HCT116 (cell line): ENCODE data around the gene GFI1B. TPM values are rescaled to one million over a fixed set of nuclear protein-coding genes. Genes with fewer than 3 reads are reported as not detected.

Source experiments
- ATAC-seq: fragments of 200-7000 bp; cut with Tn5 transposase; 2 replicates; pipeline ENCODE4 v1.9.1; 2020; ENCODE audit warnings: mild to moderate bottlenecking, moderate library complexity
- BruUV-seq: library from RNA; stranded (reverse); fragments of 400-500 nt; replicated peaks from 2 replicates; lab custom pipeline; 2021; lab: Mats Ljungman, UMichigan
- CTCF ChIA-PET: fragments of 300-600 bp; sonication (Branson Sonifier 250); formaldehyde crosslinking; loops from one replicate; lab custom pipeline; 2021; ENCODE audit warnings: antibody characterized with exemption; lab: Charles Lee
- POLR2A ChIA-PET: fragments of 300-600, 350-600 bp; sonication (Branson Sonifier 250); formaldehyde crosslinking; loops from one replicate; lab custom pipeline; 2021; ENCODE audit warnings: antibody characterized with exemption; lab: Charles Lee
- RAD21 ChIA-PET, 2 experiments: fragments of 300-600 bp; sonication (Branson Sonifier 250); formaldehyde crosslinking; loops; one replicate each; lab custom pipeline; 2023; ENCODE audit warnings: low total read pairs in 2 of 2; ENCODE audit not compliant: uncharacterized antibody in 2 of 2, unreplicated experiment in 2 of 2, low non-redundant PET in 1 of 2; lab: Charles Lee
- DNase-seq: peaks from one replicate; pipeline ENCODE4 v3.0.0-alpha.2; 2010; ENCODE audit warnings: low read depth, low spot score
- H2AFZ ChIP-seq: fragments of 200-600 bp; shearing (Covaris generic), sonication (generic); 2 replicates; pipeline ENCODE4 v1.6.1; 2017; ENCODE audit warnings: low read depth, mixed run types, mixed read lengths, antibody characterized with exemption, low read length; ENCODE audit not compliant: poor library complexity, severe bottlenecking
- H3K27ac ChIP-seq: 2 replicates; pipeline ENCODE4 v1.5.1; 2012; ENCODE audit warnings: low read depth, low read length
- H3K27me3 ChIP-seq: fragments of 200-600 bp; sonication (generic); 2 replicates; pipeline ENCODE4 v1.6.1; 2016; ENCODE audit warnings: mixed run types, low read length, mixed read lengths; ENCODE audit not compliant: insufficient read depth
- H3K36me3 ChIP-seq, 2 experiments: fragments of 200-500 bp in 1 of 2; fragments of 200-600 bp in 1 of 2; sonication (Bioruptor generic) in 1 of 2; sonication (generic) in 1 of 2; 2 replicates each; pipeline versions ENCODE4 v1.5.1 to v1.6.1; 2014 to 2016; ENCODE audit warnings: low read length in 2 of 2, inconsistent platforms in 1 of 2, mixed read lengths in 1 of 2, mixed run types in 1 of 2; ENCODE audit not compliant: insufficient read depth in 2 of 2, control insufficient read depth in 1 of 2
- H3K4me1 ChIP-seq, 2 experiments: fragments of 200-600 bp in 1 of 2; sonication (generic) in 1 of 2; 2 replicates each; pipeline versions ENCODE4 v1.5.1 to v1.6.1; 2012 to 2017; ENCODE audit warnings: low read length in 2 of 2, inconsistent platforms in 1 of 2, mild to moderate bottlenecking in 1 of 2, mixed read lengths in 1 of 2, mixed run types in 1 of 2, moderate library complexity in 1 of 2; ENCODE audit not compliant: insufficient read depth in 2 of 2, control insufficient read depth in 1 of 2
- H3K4me2 ChIP-seq: fragments of 200-600 bp; sonication (generic); 2 replicates; pipeline ENCODE4 v1.6.1; 2017; ENCODE audit warnings: mixed run types, low read length, mixed read lengths
- H3K4me3 ChIP-seq, 2 experiments: fragments of 200-600 bp in 1 of 2; sonication (generic) in 1 of 2; replicated peaks in 1 of 2; 2 replicates each; pipeline ENCODE4 v1.5.1; 2011 to 2016; ENCODE audit warnings: low read length in 2 of 2, control low read depth in 1 of 2, low read depth in 1 of 2, mild to moderate bottlenecking in 1 of 2, mixed read lengths in 1 of 2, mixed run types in 1 of 2
- H3K79me2 ChIP-seq: fragments of 200-600 bp; sonication (generic); 2 replicates; pipeline ENCODE4 v1.6.1; 2017; ENCODE audit warnings: mild to moderate bottlenecking, mixed run types, low read length, moderate library complexity, mixed read lengths; ENCODE audit not compliant: insufficient read depth
- H3K9ac ChIP-seq: fragments of 200-600 bp; sonication (generic); 2 replicates; pipeline ENCODE4 v1.6.1; 2016; ENCODE audit warnings: low read length, mixed read lengths
- H3K9me2 ChIP-seq: fragments of 200-600 bp; sonication (generic), shearing (Covaris generic); 2 replicates; pipeline ENCODE4 v1.6.1; 2017; ENCODE audit warnings: mixed run types, mild to moderate bottlenecking, moderate library complexity; ENCODE audit not compliant: insufficient read depth
- H3K9me3 ChIP-seq, 2 experiments: fragments of 200-500 bp in 1 of 2; fragments of 200-600 bp in 1 of 2; sonication (Bioruptor generic) in 1 of 2; sonication (generic) in 1 of 2; 2 replicates each; pipeline ENCODE4 v1.6.1; 2014 to 2017; ENCODE audit warnings: low read length in 2 of 2, mixed read lengths in 2 of 2, inconsistent platforms in 1 of 2, low read depth in 1 of 2, mild to moderate bottlenecking in 1 of 2, mixed run types in 1 of 2, moderate library complexity in 1 of 2; ENCODE audit not compliant: control insufficient read depth in 1 of 2, insufficient read depth in 1 of 2
- H4K20me1 ChIP-seq: fragments of 200-600 bp; sonication (generic), shearing (Covaris generic); 2 replicates; pipeline ENCODE4 v1.6.1; 2017; ENCODE audit warnings: mixed run types, mild to moderate bottlenecking, moderate library complexity; ENCODE audit not compliant: insufficient read depth
- EZH2 ChIP-seq: fragments of 200-600 bp; sonication (generic); IDR thresholded peaks from 2 replicates; pipeline ENCODE4 v1.6.1; 2017; ENCODE audit warnings: antibody characterized with exemption, mixed run types
- EZH2phosphoT487 ChIP-seq: fragments of 200-600 bp; IDR thresholded peaks from 2 replicates; pipeline ENCODE4 v1.6.1; 2018; ENCODE audit warnings: antibody characterized with exemption, borderline replicate concordance
- FOSL1 ChIP-seq: IDR thresholded peaks from 2 replicates; pipeline ENCODE4 v1.6.1; 2012; ENCODE audit warnings: low read depth
- POLR2A ChIP-seq: IDR thresholded peaks from 2 replicates; pipeline ENCODE4 v1.7.0; 2011; ENCODE audit warnings: borderline replicate concordance; ENCODE audit not compliant: insufficient read depth, insufficient read length; ENCODE audit errors: extremely low read depth
- POLR2AphosphoS5 ChIP-seq: IDR thresholded peaks from 2 replicates; pipeline ENCODE4 v1.6.1; 2011; ENCODE audit warnings: mild to moderate bottlenecking, low read depth, low read length, moderate library complexity
- RAD21 ChIP-seq: IDR thresholded peaks from 2 replicates; pipeline ENCODE4 v1.6.1; 2012; ENCODE audit warnings: low read depth, mild to moderate bottlenecking
- SIN3A ChIP-seq: IDR thresholded peaks from 2 replicates; pipeline ENCODE4 v1.6.1; 2012; ENCODE audit warnings: low read depth
- YY1 ChIP-seq: IDR thresholded peaks from 2 replicates; pipeline ENCODE4 v1.6.1; 2011; ENCODE audit warnings: low read length, low read depth, moderate library complexity, mild to moderate bottlenecking; ENCODE audit not compliant: insufficient replicate concordance; ENCODE audit errors: extremely low read depth
- ZFX ChIP-seq: fragments of 450-650 bp; IDR thresholded peaks from 2 replicates; pipeline ENCODE4 v1.6.1; 2017
- intact Hi-C: fragments of 100-400 bp; cut with micrococcal nuclease; formaldehyde crosslinking; loops from 2 replicates; pipeline ENCODE4 v1.10.0; 2022
- total RNA-seq: library from RNA; stranded (reverse); gene quantifications from one replicate; pipeline ENCODE4 v1.2.1, GENCODE V29; 2021; ENCODE audit not compliant: unreplicated experiment
- TF ChIP-seq, protein P1 (sequence below): IDR thresholded peaks from 2 replicates; pipeline ENCODE4 v1.6.1; 2012
- TF ChIP-seq, protein P2 (sequence below): IDR thresholded peaks from 2 replicates; pipeline ENCODE4 v1.6.1; 2011; ENCODE audit warnings: mild to moderate bottlenecking, low read length, moderate library complexity; ENCODE audit not compliant: insufficient replicate concordance; ENCODE audit errors: extremely low read depth

The GFI1B gene
- total RNA-seq, 1 experiment from 2014 or later, result 0.20 TPM

DNA sequence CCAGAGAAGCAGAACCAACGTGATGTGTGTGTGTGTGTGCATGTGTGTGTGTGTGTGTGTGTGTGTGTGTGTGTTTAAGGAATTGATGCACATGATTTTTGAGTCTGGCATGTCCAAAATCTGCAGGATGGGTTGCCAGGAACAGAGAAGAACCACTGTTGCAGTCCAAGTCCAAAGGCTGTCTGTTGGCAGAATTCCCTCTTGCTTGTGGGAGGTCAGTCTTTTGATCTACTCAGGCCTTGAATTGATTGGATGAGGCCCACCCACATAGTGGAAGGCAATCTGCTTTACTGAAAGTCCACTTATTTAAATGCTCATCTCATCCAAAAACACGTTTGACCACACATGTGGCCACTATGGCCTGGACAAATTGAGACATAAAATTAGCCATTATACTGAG, 22.7 kb upstream of the GFI1B start:
- intact Hi-C loops, result no loop called here
- ChIA-PET RAD21 (no interaction called here), CTCF (no interaction called here)

DNA sequence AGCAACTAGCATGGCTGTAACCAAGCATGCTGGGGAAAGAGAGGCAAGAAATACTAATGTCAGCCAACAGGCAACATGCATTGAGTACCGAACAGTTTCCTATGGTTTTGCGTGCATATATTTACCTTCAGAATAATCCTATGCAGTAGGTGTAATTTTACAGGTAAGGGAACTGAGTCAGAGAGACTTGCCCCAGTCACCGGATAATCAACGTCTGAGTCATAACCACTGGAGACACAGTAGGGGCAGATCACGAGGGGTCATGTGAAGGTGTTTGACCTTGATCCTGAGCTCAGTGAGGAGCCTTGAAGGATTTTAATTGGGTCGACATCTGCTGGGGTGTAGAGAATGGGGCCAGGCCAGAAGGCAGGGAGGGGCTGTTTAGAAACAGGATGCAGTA, 20.7 kb upstream of the GFI1B start:
- Histone ChIP-seq H3K4me2 (no peak overlapping the region), H3K79me2 (no peaks in the 10 kb centered on the region), H3K9me2 (no peaks in the 10 kb centered on the region), H3K27me3 (no peaks in the 10 kb centered on the region), H3K36me3 (no peaks in the 10 kb centered on the region), H3K4me1 (peaks cover 0 to 7% of the 10 kb centered on the region in 2 experiments; a peak in 1 of 4 replicates), H3K9ac (no peak overlapping the region), H3K27ac (no peak overlapping the region), H3K4me3 (no peak overlapping the region), H3K9me3 (peaks cover 3 to 13% of the 10 kb centered on the region in 2 experiments; a peak in 1 of 4 replicates), H2AFZ (no peak overlapping the region), H4K20me1 (no peaks in the 10 kb centered on the region)
- intact Hi-C loops, result no loop called here
- peak; percentile 22; the same call in 1 of the 2 replicates for TF ChIP-seq FOSL1
- TF ChIP-seq POLR2AphosphoS5, result no peak
- no TSS peak for BruUV-seq
- ChIA-PET CTCF (no interaction called here), POLR2A (no interaction called here), RAD21 (no interaction called here)
- no peak for DNase-seq
- no peak for ATAC-seq

More for the DNA sequence above, 22.7 kb upstream of the GFI1B start:
- H3K36me3 ChIP-seq, result no peaks in the 10 kb centered on the region
- no peak overlapping the region for H2AFZ ChIP-seq
- no peak overlapping the region for H3K4me3 ChIP-seq
- no peaks in the 10 kb centered on the region for H3K9me2 ChIP-seq
- H3K27ac ChIP-seq, result no peak overlapping the region
- H3K4me2 ChIP-seq, result no peak overlapping the region
- BruUV-seq, result no TSS peak
- DNase-seq, result no peak
- TF ChIP-seq, protein P1, sequence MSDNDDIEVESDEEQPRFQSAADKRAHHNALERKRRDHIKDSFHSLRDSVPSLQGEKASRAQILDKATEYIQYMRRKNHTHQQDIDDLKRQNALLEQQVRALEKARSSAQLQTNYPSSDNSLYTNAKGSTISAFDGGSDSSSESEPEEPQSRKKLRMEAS, result no peak
- TF ChIP-seq RAD21, result no peak
- TF ChIP-seq EZH2phosphoT487, result no peak
- TF ChIP-seq SIN3A, result no peak
- no peak for TF ChIP-seq YY1
- TF ChIP-seq, protein P2, sequence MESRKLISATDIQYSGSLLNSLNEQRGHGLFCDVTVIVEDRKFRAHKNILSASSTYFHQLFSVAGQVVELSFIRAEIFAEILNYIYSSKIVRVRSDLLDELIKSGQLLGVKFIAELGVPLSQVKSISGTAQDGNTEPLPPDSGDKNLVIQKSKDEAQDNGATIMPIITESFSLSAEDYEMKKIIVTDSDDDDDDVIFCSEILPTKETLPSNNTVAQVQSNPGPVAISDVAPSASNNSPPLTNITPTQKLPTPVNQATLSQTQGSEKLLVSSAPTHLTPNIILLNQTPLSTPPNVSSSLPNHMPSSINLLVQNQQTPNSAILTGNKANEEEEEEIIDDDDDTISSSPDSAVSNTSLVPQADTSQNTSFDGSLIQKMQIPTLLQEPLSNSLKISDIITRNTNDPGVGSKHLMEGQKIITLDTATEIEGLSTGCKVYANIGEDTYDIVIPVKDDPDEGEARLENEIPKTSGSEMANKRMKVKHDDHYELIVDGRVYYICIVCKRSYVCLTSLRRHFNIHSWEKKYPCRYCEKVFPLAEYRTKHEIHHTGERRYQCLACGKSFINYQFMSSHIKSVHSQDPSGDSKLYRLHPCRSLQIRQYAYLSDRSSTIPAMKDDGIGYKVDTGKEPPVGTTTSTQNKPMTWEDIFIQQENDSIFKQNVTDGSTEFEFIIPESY, result no peak
- no peak for TF ChIP-seq POLR2A
- TF ChIP-seq EZH2, result no peak
- no peak for TF ChIP-seq ZFX
- no peaks in the 10 kb centered on the region for H4K20me1 ChIP-seq
- H3K9me3 ChIP-seq, result peaks cover 3 to 13% of the 10 kb centered on the region in 2 experiments; a peak in 1 of 4 replicates
- no peak for ATAC-seq
- POLR2A ChIA-PET, result no interaction called here
- peaks cover 0 to 7% of the 10 kb centered on the region in 2 experiments; a peak in 1 of 4 replicates for H3K4me1 ChIP-seq
- no peaks in the 10 kb centered on the region for H3K27me3 ChIP-seq
- H3K9ac ChIP-seq, result no peak overlapping the region
- H3K79me2 ChIP-seq, result no peaks in the 10 kb centered on the region
